ENCODE data around the gene CA4. TPM values are rescaled to one million over a fixed set of nuclear protein-coding genes. Genes with fewer than 3 reads are reported as not detected.

The CA4 gene
- total and polyA plus RNA-seq, 4 experiments from 2014 or later, result not detected

GRCh38 chr17:60163108-60163784 lies 13.5 kb downstream of the CA4 start:
- H3K4me1 Mint-ChIP-seq, result peaks cover 8 to 25% (median 12%) of the 10 kb centered on the region in 4 donors
- H3K36me3 ChIP-seq (ENCODE audit: insufficient read depth, low read length), result no peaks in the 10 kb centered on the region
- DNase-seq, result no peak
- peak overlapping the region in 1 of 7 donors; percentile 77 for H3K27ac Mint-ChIP-seq
- H3K36me3 Mint-ChIP-seq, result no peaks in the 10 kb centered on the region
- no peaks in the 10 kb centered on the region for H3K27me3 ChIP-seq (ENCODE audit: insufficient read depth, low read length)
- H3K4me3 ChIP-seq (ENCODE audit: low read length in 2 of 2), result no peak overlapping the region
- peaks cover 3 to 7% of the 10 kb centered on the region in 2 donors for H3K27me3 Mint-ChIP-seq
- POLR2A ChIA-PET (ENCODE audit: partially characterized antibody), result no interaction called here
- no peak overlapping the region for H3K4me3 Mint-ChIP-seq
- CTCF ChIA-PET (ENCODE audit: partially characterized antibody), result no interaction called here
- no peaks in the 10 kb centered on the region for H3K9me3 ChIP-seq (ENCODE audit: control insufficient read depth in 1 of 2, low read length in 2 of 2)
- intact Hi-C loops (cut with micrococcal nuclease), result no loop called here
- no peak overlapping the region for H3K27ac ChIP-seq (ENCODE audit: low read depth, low read length)
- no peaks in the 10 kb centered on the region for H3K9me3 Mint-ChIP-seq
- peaks cover 10% of the 10 kb centered on the region for H3K4me1 ChIP-seq (ENCODE audit: insufficient read depth, low read length)

GRCh38 chr17:60164164-60164563 lies 14.4 kb downstream of the CA4 start:
- Histone ChIP-seq H3K36me3 (ENCODE audit: insufficient read depth, low read length) (no peaks in the 10 kb centered on the region), H3K27ac (ENCODE audit: low read depth, low read length) (no peak overlapping the region), H3K9me3 (ENCODE audit: control insufficient read depth in 1 of 2, low read length in 2 of 2) (no peaks in the 10 kb centered on the region), H3K4me1 (ENCODE audit: insufficient read depth, low read length) (peaks cover 10% of the 10 kb centered on the region), H3K27me3 (ENCODE audit: insufficient read depth, low read length) (no peaks in the 10 kb centered on the region), H3K4me3 (ENCODE audit: low read length in 2 of 2) (no peak overlapping the region)
- Mint-ChIP-seq H3K4me3 (no peak overlapping the region), H3K9me3 (no peaks in the 10 kb centered on the region), H3K36me3 (no peaks in the 10 kb centered on the region), H3K27ac (no peak overlapping the region), H3K4me1 (peaks cover 8 to 25% (median 12%) of the 10 kb centered on the region in 4 donors), H3K27me3 (peaks cover 0 to 7% of the 10 kb centered on the region in 2 donors)
- DNase-seq, result no peak
- ChIA-PET CTCF (ENCODE audit: partially characterized antibody) (no interaction called here), POLR2A (ENCODE audit: partially characterized antibody) (no interaction called here)
- intact Hi-C loops (cut with micrococcal nuclease), result no loop called here

GRCh38 chr17:60164697-60165096 lies 14.9 kb downstream of the CA4 start:
- H3K4me3 Mint-ChIP-seq, result no peak overlapping the region
- CTCF ChIA-PET (ENCODE audit: partially characterized antibody), result no interaction called here
- intact Hi-C loops (cut with micrococcal nuclease), result no loop called here

GRCh38 chr17:60165223-60165622 lies 15.4 kb downstream of the CA4 start:
- H3K4me1 Mint-ChIP-seq, result peaks cover 10 to 32% (median 18%) of the 10 kb centered on the region in 4 donors
- no peak overlapping the region for H3K4me3 Mint-ChIP-seq
- no peaks in the 10 kb centered on the region for H3K36me3 Mint-ChIP-seq
- ChIA-PET CTCF (ENCODE audit: partially characterized antibody) (no interaction called here), POLR2A (ENCODE audit: partially characterized antibody) (no interaction called here)
- H3K27ac Mint-ChIP-seq, result no peak overlapping the region
- Histone ChIP-seq H3K27ac (ENCODE audit: low read depth, low read length) (no peak overlapping the region), H3K36me3 (ENCODE audit: insufficient read depth, low read length) (no peaks in the 10 kb centered on the region), H3K9me3 (ENCODE audit: control insufficient read depth in 1 of 2, low read length in 2 of 2) (no peaks in the 10 kb centered on the region), H3K27me3 (ENCODE audit: insufficient read depth, low read length) (no peaks in the 10 kb centered on the region), H3K4me3 (ENCODE audit: low read length in 2 of 2) (no peak overlapping the region), H3K4me1 (ENCODE audit: insufficient read depth, low read length) (peaks cover 15% of the 10 kb centered on the region)
- H3K9me3 Mint-ChIP-seq, result no peaks in the 10 kb centered on the region
- H3K27me3 Mint-ChIP-seq, result peaks cover 0 to under 1% of the 10 kb centered on the region in 2 donors
- DNase-seq, result no peak
- intact Hi-C loops (cut with micrococcal nuclease), result no loop called here

More at GRCh38 chr17:60164697-60165096, 14.9 kb downstream of the CA4 start:
- POLR2A ChIA-PET (ENCODE audit: partially characterized antibody), result no interaction called here
- no peaks in the 10 kb centered on the region for H3K36me3 ChIP-seq (ENCODE audit: insufficient read depth, low read length)
- no peak overlapping the region for H3K27ac ChIP-seq (ENCODE audit: low read depth, low read length)
- H3K4me3 ChIP-seq (ENCODE audit: low read length in 2 of 2), result no peak overlapping the region
- H3K27ac Mint-ChIP-seq, result no peak overlapping the region
- no peaks in the 10 kb centered on the region for H3K9me3 ChIP-seq (ENCODE audit: control insufficient read depth in 1 of 2, low read length in 2 of 2)
- H3K9me3 Mint-ChIP-seq, result no peaks in the 10 kb centered on the region
- H3K4me1 ChIP-seq (ENCODE audit: insufficient read depth, low read length), result peaks cover 10% of the 10 kb centered on the region
- DNase-seq, result no peak
- H3K27me3 ChIP-seq (ENCODE audit: insufficient read depth, low read length), result no peaks in the 10 kb centered on the region
- H3K36me3 Mint-ChIP-seq, result no peaks in the 10 kb centered on the region
- peaks cover 8 to 27% (median 13%) of the 10 kb centered on the region in 4 donors for H3K4me1 Mint-ChIP-seq
- peaks cover 0 to 6% of the 10 kb centered on the region in 2 donors for H3K27me3 Mint-ChIP-seq

DNA sequence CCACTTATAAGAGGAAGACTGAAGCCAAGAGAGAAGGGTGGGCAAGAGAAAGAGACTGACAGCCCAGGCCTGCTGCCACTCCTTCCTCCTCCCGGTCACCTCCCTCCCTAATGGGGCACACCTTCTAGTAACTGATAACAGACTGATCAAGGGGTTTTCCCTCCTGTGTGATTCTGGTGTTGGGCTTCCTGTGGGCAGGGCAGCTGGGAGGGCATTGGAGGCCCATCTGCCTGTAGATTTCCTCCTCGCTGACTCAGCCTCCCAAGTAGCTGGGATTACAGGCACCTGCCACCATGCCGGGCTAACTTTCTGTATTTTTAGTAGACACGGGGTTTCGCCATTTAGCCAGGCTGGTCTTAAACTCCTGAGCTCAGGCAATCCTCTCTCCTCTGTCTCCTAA lies 16.2 kb downstream of the CA4 start:
- intact Hi-C loops (cut with micrococcal nuclease), result no loop called here
- no peaks in the 10 kb centered on the region for H3K9me3 Mint-ChIP-seq
- peaks cover 22% of the 10 kb centered on the region for H3K4me1 ChIP-seq (ENCODE audit: insufficient read depth, low read length)
- POLR2A ChIA-PET (ENCODE audit: partially characterized antibody), result no interaction called here
- H3K27ac Mint-ChIP-seq, result peak overlapping the region in 1 of 7 donors; percentile 37
- no peaks in the 10 kb centered on the region for H3K27me3 Mint-ChIP-seq
- no peak overlapping the region for H3K27ac ChIP-seq (ENCODE audit: low read depth, low read length)
- H3K27me3 ChIP-seq (ENCODE audit: insufficient read depth, low read length), result no peaks in the 10 kb centered on the region
- CTCF ChIA-PET (ENCODE audit: partially characterized antibody), result no interaction called here
- H3K4me3 ChIP-seq (ENCODE audit: low read length in 2 of 2), result no peak overlapping the region
- H3K36me3 Mint-ChIP-seq, result no peaks in the 10 kb centered on the region
- DNase-seq, result no peak
- peaks cover 15 to 40% (median 25%) of the 10 kb centered on the region in 4 donors for H3K4me1 Mint-ChIP-seq
- H3K4me3 Mint-ChIP-seq, result no peak overlapping the region
- H3K36me3 ChIP-seq (ENCODE audit: insufficient read depth, low read length), result no peaks in the 10 kb centered on the region
- H3K9me3 ChIP-seq (ENCODE audit: control insufficient read depth in 1 of 2, low read length in 2 of 2), result no peaks in the 10 kb centered on the region

DNA sequence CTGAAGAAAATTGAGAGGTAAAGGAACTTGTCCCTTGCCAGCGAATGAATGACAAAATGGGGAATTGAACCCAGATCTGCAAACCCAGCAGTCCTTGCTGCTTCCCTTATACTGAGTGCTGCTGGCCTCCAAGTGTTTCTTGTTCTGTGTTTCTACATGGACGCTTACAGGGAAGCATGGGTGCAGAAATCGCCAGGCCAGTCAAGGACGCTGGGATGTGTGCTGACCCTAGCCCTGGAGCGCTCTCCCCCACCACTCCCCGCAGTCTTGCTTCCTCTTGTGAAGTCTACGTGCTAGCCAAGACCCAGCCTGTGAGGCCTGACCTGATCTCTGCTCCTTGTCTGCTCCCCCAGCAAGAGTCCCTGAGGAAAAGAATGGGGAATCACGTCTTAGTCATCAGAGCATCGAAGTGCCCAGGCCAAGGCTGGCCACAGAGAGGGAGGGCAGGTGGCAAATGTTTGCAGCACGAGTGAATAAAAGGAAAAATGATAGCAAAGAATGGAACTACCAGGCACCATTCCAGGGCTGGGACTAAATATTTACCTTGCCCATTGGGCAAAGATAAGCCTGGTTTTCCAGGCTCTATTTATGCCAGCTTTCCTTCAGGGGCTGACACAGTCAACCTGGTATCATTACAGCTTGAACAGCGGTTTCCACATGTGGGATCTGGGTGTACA lies 17.4 kb downstream of the CA4 start:
- no peak for DNase-seq

GRCh38 chr17:60168654-60169053 lies 18.9 kb downstream of the CA4 start:
- no peak overlapping the region for H3K27ac ChIP-seq (ENCODE audit: low read depth, low read length)
- no peak for DNase-seq
- no peaks in the 10 kb centered on the region for H3K36me3 ChIP-seq (ENCODE audit: insufficient read depth, low read length)
- H3K27ac Mint-ChIP-seq, result peak overlapping the region in 2 of 7 donors; percentile 13 to 59
- POLR2A ChIA-PET (ENCODE audit: partially characterized antibody), result no interaction called here
- CTCF ChIA-PET (ENCODE audit: partially characterized antibody), result no interaction called here
- no peaks in the 10 kb centered on the region for H3K27me3 ChIP-seq (ENCODE audit: insufficient read depth, low read length)
- H3K36me3 Mint-ChIP-seq, result no peaks in the 10 kb centered on the region
- intact Hi-C loops (cut with micrococcal nuclease), result no loop called here
- no peak overlapping the region for H3K4me3 ChIP-seq (ENCODE audit: low read length in 2 of 2)
- H3K4me3 Mint-ChIP-seq, result no peak overlapping the region
- H3K27me3 Mint-ChIP-seq, result no peaks in the 10 kb centered on the region
- H3K4me1 Mint-ChIP-seq, result peaks cover 15 to 37% (median 27%) of the 10 kb centered on the region in 4 donors
- H3K9me3 ChIP-seq (ENCODE audit: control insufficient read depth in 1 of 2, low read length in 2 of 2), result no peaks in the 10 kb centered on the region
- H3K4me1 ChIP-seq (ENCODE audit: insufficient read depth, low read length), result peaks cover 24% of the 10 kb centered on the region
- no peaks in the 10 kb centered on the region for H3K9me3 Mint-ChIP-seq

More for the DNA sequence above, 17.4 kb downstream of the CA4 start:
- POLR2A ChIA-PET (ENCODE audit: partially characterized antibody), result no interaction called here
- peak overlapping the region in 1 of 7 donors; percentile 47 for H3K27ac Mint-ChIP-seq
- Histone ChIP-seq H3K27me3 (ENCODE audit: insufficient read depth, low read length) (no peaks in the 10 kb centered on the region), H3K4me1 (ENCODE audit: insufficient read depth, low read length) (peaks cover 24% of the 10 kb centered on the region), H3K36me3 (ENCODE audit: insufficient read depth, low read length) (no peaks in the 10 kb centered on the region), H3K4me3 (ENCODE audit: low read length in 2 of 2) (no peak overlapping the region), H3K9me3 (ENCODE audit: control insufficient read depth in 1 of 2, low read length in 2 of 2) (no peaks in the 10 kb centered on the region), H3K27ac (ENCODE audit: low read depth, low read length) (no peak overlapping the region)
- no peaks in the 10 kb centered on the region for H3K36me3 Mint-ChIP-seq
- no peaks in the 10 kb centered on the region for H3K9me3 Mint-ChIP-seq
- no peak overlapping the region for H3K4me3 Mint-ChIP-seq
- intact Hi-C loops (cut with micrococcal nuclease), result no loop called here
- CTCF ChIA-PET (ENCODE audit: partially characterized antibody), result no interaction called here
- no peaks in the 10 kb centered on the region for H3K27me3 Mint-ChIP-seq
- H3K4me1 Mint-ChIP-seq, result peaks cover 15 to 40% (median 27%) of the 10 kb centered on the region in 4 donors
